Midbrain (tissue), 1 donor: ENCODE data around the gene ALPK3.
"Not testable (repeated sequence)": the region's sequence is repeated elsewhere in the genome, so short reads cannot be mapped to it uniquely, and the experiment has no call there.

Experiments used
- DNase-seq: peaks from one replicate; lab custom pipeline; 2025; lab: John Stamatoyannopoulos, UW

Gene ALPK3

GRCh38 chr15:84824260-84825007 is 7.3 kb downstream of the ALPK3 start:
- DNase-seq = peak; percentile 37

GRCh38 chr15:84826369-84826823 is 9.2 kb downstream of the ALPK3 start:
- no peak for DNase-seq

- no peak for DNase-seq
Measured at GRCh38 chr15:84827246-84827645, 10.1 kb downstream of the ALPK3 start.

GRCh38 chr15:84828086-84828908 is 11.1 kb downstream of the ALPK3 start:
- no peak for DNase-seq

- DNase-seq = no peak
Measured at GRCh38 chr15:84829428-84829827, 12.3 kb downstream of the ALPK3 start.

- DNase-seq = no peak
Measured at GRCh38 chr15:84830036-84830435, 12.9 kb downstream of the ALPK3 start.

- DNase-seq = no peak
Measured at GRCh38 chr15:84831028-84831427, 13.9 kb downstream of the ALPK3 start.

GRCh38 chr15:84831613-84832012 is 14.5 kb downstream of the ALPK3 start:
- no peak for DNase-seq

- no peak for DNase-seq
Measured at GRCh38 chr15:84832448-84833040, 15.4 kb downstream of the ALPK3 start.

GRCh38 chr15:84833447-84834228 is 16.5 kb downstream of the ALPK3 start:
- DNase-seq = no peak

- no peak for DNase-seq
Measured at GRCh38 chr15:84834229-84834955, 17.2 kb downstream of the ALPK3 start.

- DNase-seq = no peak
Measured at GRCh38 chr15:84834969-84835368, 17.8 kb downstream of the ALPK3 start.

- DNase-seq = no peak
Measured at GRCh38 chr15:84835661-84836337, 18.6 kb downstream of the ALPK3 start.

- DNase-seq = no peak
Measured at GRCh38 chr15:84836844-84837243, 19.7 kb downstream of the ALPK3 start.

- no peak for DNase-seq
Measured at GRCh38 chr15:84839714-84840113, 22.6 kb downstream of the ALPK3 start.

GRCh38 chr15:84840255-84840654 is 23.1 kb downstream of the ALPK3 start:
- no peak for DNase-seq

GRCh38 chr15:84840741-84841429 is 23.7 kb downstream of the ALPK3 start:
- DNase-seq = no peak

- no peak for DNase-seq
Measured at GRCh38 chr15:84842781-84843180, 25.6 kb downstream of the ALPK3 start.

- no peak for DNase-seq
Measured at GRCh38 chr15:84844964-84845363, 27.8 kb downstream of the ALPK3 start.

- DNase-seq = not testable (repeated sequence)
Measured at GRCh38 chr15:84845631-84846030, 28.5 kb downstream of the ALPK3 start.
